ENCODE results near the gene DOK3. TPM values are rescaled to one million over a fixed set of nuclear protein-coding genes. Genes with fewer than 3 reads are reported as not detected.

Gene DOK3
- total RNA-seq, 1 donor from 2014 or later = 3.3 TPM

DNA sequence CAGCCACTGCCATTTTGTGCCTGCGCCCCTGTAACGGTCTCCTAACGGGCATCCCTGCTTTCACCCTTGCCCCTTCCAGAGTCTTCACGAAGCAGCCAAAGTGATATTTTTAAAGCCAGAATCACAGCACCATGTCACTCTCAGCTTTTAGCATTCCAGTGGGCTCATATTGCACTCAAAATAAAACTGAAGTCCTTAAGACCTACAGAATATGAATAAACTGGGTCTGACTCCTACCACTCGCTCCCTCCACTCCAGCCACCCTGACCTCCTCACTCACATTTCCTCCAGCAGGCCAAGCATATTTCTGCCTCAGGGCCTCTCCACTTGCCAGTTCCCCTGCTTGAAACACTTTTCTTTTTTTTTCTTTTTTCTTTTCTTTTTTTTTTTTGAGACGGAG, 9.8 kb downstream of the DOK3 start:
- DNase-seq (ENCODE audit: low spot score in 2 of 2) = no peak
- no peak for FAIRE-seq

DNA sequence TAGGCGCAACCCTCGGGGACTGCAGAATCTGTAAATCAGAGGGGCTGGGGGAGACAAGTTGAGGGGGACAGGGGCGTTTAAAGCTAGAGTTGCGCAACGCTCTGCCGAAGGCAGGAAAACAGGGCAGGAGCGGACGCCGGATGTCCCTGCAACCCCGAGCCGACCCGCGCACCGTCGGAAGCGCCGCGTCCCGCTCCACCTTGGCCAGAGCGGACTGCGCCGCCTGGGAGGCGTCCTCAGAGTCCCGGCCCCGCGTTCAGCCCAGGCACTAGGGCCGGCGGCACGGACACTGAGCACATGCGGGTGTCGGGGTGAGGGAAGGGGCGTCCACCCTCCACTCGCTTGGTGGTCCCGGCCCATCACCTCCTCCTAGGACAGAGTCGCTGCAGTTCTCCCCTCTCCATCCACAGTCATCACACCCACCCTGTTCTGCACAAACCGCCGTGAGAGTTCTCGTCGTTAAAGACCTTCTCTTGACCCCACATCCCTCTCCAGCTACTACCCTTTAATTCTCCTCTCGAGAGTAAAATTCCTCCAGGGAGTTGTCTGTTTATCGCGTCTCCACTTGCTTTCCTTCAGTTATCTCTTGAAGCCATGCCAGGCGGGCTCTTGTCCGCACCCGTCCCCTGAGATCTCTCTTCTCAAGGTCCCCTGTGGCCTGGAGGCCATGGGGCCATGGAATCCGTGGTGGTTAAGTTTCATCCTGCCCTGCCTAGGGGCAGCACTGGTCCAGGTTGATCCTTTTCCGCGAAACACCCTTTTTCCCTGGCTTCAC, 11.4 kb downstream of the DOK3 start:
- DNase-seq (ENCODE audit: low spot score in 2 of 2) (no peak), FAIRE-seq (no peak)

- DNase-seq (ENCODE audit: low spot score in 2 of 2) (peak; percentile 90 to 96), FAIRE-seq (no peak)
These were observed 12.2 kb downstream of the DOK3 start, which contains the start of gene PDLIM7 for GRCh38 chr5:177497292-177498012. PDLIM7 (minus strand) TSS chr5:177497604; CDS start chr5:177496512, 1,092 bp downstream.

GRCh38 chr5:177496727-177497291, 12.8 kb downstream of the DOK3 start:
- DNase-seq (ENCODE audit: low spot score in 2 of 2) (peak in 1 of 2 donors; percentile 70), FAIRE-seq (no peak)

- DNase-seq (ENCODE audit: low spot score in 2 of 2) (no peak), FAIRE-seq (no peak)
These were observed 13.4 kb downstream of the DOK3 start for GRCh38 chr5:177496070-177496726.

- no peak for DNase-seq (ENCODE audit: low spot score in 2 of 2)
- FAIRE-seq = no peak
These were observed 14.2 kb downstream of the DOK3 start for GRCh38 chr5:177495243-177496060.

DNA sequence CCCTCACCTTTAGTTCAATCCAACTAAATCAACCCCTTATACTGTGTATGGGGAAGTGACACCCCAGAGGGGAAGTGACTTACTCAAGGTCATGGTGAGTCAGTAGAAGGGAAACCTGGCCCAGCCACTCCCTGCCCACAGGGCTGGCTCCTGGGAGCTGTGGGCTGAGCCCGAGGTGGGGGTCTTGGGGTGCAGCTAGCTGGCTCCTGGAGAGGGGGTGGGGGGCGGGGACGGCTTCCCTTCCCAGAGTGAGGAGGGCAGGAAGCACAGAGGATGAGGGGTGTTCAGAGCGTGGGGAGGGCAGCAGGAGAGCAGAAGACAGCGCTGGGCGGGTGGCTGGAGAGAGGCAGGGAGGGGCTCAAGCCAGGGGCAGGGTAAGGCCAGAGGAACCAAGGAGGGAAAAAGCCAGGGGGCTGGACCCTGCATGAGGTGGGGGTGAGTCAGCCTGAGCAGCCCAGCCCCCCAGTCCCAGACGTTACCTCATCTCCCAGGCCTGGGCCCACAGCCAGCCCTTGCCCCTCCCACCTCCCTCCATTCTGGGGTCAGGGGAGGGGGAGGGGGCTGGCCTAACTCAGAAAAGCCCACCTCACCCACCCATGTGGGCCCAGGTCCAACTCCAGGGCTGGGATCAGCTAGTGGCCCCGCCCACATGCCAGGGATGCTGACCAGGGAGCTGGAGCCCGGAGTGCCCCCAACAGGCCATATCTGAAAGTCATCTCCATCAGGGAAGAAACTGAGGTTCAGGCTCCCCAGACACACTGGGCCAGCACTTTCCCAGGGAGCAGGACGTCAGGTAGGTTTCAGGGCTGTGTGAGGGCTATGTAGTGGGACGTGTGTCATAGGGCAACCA, 15.1 kb downstream of the DOK3 start:
- DNase-seq (ENCODE audit: low spot score in 2 of 2) (no peak), FAIRE-seq (no peak)

DNA sequence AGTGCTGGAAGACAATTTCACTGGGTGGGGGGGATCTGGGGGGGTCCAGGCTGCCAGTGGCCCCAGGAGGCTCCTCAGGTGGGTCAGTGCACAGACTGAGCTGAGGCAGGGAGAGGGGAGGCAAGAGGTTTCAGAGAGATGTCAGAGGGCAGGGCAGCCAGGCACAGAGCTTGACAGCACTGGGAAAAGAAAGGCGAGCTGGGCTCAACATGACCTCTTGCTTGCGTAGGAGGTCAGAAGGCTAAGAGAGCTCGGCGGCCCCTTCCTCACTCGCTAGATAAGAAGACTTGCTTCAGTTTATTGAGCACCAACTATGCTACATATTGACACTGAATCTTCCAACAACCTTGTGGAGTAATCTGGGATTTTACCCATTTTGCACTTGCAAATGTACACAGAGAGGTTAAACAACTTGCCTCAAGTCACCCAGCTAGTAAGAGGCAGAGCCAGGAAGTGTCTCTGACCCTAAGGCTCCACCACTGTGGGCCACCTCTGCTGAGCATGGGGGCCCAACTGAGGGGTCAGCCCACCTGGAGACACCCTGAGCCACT, 15.8 kb downstream of the DOK3 start:
- DNase-seq (ENCODE audit: low spot score in 2 of 2) = no peak

DNA sequence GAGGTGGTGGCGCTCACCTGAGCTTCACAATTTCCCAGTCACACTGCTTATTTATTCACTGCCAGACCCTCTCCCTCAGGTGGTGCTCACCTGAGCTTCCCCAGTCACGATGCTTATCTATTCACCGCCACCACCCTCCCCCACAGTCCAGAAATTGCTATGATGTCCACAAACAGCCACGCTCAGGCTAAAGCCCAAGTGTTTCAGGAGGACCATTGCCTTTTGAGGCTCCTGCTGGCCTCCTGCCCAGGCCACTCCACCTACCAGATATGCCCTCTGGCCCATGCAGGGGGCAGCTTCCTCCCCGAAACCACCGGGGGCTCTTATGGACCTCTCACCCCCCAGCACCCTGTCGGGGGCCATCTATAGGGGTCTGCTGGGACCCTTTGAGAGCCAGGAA, 16.8 kb downstream of the DOK3 start:
- DNase-seq (ENCODE audit: low spot score in 2 of 2) = no peak
- no peak for FAIRE-seq

More for the DNA sequence above, 15.8 kb downstream of the DOK3 start:
- FAIRE-seq = no peak

DNA sequence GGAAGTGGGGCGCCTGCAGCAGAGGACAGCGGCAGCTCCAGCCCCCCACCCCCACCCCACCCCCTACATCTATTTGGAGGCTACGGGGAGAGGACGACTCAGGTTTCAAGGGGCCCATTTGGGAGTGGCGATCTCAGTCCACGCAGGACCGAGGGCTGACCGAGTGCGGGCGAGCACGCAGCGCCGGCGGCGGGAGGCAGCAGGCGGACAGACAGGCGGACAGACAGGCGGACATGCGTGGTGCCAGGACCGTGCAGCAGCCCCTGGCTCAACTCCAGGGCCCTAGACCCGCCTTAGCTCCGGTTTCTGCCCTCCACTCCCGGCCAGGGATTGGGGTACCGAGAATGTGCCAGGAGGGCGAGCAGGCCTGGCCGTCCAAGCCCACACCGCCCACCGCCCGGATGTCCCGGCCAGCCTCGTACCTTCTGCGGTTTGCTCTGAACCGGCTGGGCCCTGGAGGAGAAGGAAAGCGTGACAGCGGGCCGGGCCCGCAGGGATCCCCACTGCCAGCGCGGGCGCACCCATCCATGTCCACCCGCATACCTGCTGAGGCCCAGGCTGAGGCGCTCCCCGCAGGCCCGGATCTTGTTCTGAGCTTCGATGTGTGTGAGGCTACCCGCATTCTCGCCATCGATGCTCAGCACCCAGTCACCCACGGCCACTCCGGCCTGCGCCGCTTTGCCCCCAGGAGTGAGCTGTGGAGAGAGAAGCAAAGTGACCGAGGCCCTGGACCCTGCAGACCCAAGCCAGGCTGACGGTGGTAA, 17.5 kb downstream of the DOK3 start:
- FAIRE-seq (no peak), DNase-seq (ENCODE audit: low spot score in 2 of 2) (no peak)

DNA sequence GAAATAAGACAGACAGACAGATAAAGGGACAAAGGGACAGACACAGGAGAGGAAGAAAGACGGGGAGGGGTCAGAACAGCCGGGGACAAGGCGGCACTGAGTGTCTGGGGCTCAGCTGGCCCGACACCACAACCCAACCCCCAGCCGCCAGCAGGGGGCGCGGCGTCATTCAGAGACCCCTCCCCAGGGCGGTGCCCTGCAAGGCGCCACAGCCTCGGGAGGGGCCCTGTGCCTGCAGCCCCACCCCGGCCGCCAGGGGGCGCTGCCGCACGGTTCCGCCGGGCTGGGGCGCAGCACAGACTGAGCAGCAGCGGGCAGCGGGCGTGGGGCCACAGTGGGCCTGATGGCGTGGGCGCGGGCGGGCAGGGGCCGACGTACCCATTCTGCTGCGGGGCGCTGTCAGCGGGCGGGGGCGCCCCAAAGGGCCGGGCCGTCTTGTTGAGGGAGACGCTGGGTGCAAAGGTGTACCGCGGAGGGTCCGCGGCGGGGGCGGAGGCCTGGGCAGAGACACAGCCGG, 18.1 kb downstream of the DOK3 start:
- FAIRE-seq (no peak), DNase-seq (ENCODE audit: low spot score in 2 of 2) (no peak)

DNA sequence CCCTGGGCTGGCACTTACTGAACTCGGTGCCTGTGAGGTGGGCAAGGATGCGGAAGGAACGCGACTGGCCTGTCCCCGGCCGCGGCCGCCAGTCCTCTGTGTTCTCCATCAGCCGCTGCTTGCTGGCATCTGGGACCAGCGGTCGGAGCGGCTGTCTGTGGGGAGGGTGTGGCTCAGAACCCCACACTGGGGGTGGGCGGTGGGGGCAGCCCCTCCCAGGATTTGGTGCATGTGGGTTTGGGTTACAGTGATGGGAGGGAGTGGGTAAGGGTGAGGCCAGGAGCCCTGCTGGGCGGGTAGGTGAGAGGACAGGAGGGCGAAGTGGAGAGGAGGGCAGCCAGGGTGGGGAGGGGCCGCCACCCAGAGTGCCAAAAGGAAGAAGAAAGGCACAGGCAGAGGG, 18.6 kb downstream of the DOK3 start:
- DNase-seq (ENCODE audit: low spot score in 2 of 2) (no peak), FAIRE-seq (no peak)

GRCh38 chr5:177490311-177490991, 19.2 kb downstream of the DOK3 start:
- DNase-seq (ENCODE audit: low spot score in 2 of 2) (no peak), FAIRE-seq (no peak)

GRCh38 chr5:177489119-177489716, 20.4 kb downstream of the DOK3 start:
- DNase-seq (ENCODE audit: low spot score in 2 of 2) = no peak

DNA sequence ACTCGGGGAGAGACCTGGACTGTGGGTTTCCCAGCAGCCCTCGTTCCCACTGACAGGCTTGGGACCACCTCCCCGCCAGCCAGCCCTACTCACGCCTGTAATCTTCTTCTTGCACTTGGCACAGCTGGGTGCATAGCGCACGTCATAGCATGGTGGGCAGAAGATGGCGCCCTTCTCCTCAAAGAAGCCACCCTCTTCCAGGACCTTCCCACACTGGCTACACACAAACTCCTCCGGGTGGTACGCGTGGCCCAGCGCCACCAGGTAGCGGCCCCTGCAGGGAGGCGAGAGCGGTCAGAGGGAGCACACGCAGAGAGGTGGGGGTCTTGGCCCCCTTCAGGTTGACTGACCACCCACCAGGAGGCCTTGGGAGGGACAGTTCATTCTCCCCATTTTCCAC, 21.7 kb downstream of the DOK3 start:
- no peak for DNase-seq (ENCODE audit: low spot score in 2 of 2)
- FAIRE-seq = no peak

More at GRCh38 chr5:177489119-177489716, 20.4 kb downstream of the DOK3 start:
- no peak for FAIRE-seq

DNA sequence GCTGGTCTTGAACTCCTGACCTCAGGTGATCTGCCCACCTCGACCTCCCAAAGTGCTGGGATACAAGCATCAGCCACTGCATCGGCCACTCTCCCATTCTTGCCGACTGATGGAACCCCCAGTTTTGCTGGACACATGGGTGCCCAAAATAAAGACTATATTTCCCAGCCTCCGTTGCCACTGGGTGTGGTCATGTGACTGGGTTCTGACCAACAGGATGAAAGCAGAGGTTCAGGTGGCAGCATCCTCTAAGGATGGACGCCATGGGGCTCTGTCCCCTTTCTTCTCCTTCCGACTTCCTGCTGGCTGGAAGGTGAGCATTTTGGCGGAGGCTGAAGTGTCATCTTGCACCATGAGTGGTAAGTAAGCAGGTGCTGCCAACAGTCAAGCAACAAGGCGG, 22.5 kb downstream of the DOK3 start:
- no peak for FAIRE-seq
- DNase-seq (ENCODE audit: low spot score in 2 of 2) = no peak

- no peak for FAIRE-seq
- DNase-seq (ENCODE audit: low spot score in 2 of 2) = no peak
These were observed 23.4 kb downstream of the DOK3 start for GRCh38 chr5:177486256-177486655.

Measured in frontal cortex (tissue), 4 donors.